Hepatocyte (in vitro differentiated cells): ENCODE measurements around the gene PDRG1. TPM values are rescaled to one million over a fixed set of nuclear protein-coding genes. Genes with fewer than 3 reads are reported as not detected.

Experiments used
- DNase-seq: peaks from one replicate; pipeline ENCODE4 v3.0.0-alpha.2; 2016; ENCODE audit warnings: low spot score
- H2AFZ ChIP-seq: fragments of 200-600 bp; sonication (generic); 2 replicates; pipeline ENCODE4 v1.6.0; 2016; ENCODE audit warnings: antibody characterized with exemption, mild to moderate bottlenecking
- H3K27ac ChIP-seq: fragments of 200-600 bp; sonication (generic); 2 replicates; pipeline ENCODE4 v1.5.1; 2016; ENCODE audit warnings: mild to moderate bottlenecking
- H3K27me3 ChIP-seq: fragments of 200-600 bp; sonication (generic); 2 replicates; pipeline ENCODE4 v1.6.1; 2016
- H3K36me3 ChIP-seq: fragments of 200-600 bp; sonication (generic); replicated peaks from 2 replicates; pipeline ENCODE4 v1.5.1; 2016; ENCODE audit warnings: low read depth; ENCODE audit not compliant: insufficient read depth
- H3K4me1 ChIP-seq: fragments of 200-600 bp; sonication (generic); 2 replicates; pipeline ENCODE4 v1.5.1; 2016; ENCODE audit warnings: mild to moderate bottlenecking, moderate library complexity; ENCODE audit not compliant: insufficient read depth
- H3K4me2 ChIP-seq: fragments of 200-600 bp; sonication (generic); 2 replicates; pipeline ENCODE4 v1.6.0; 2016
- H3K4me3 ChIP-seq: fragments of 200-600 bp; sonication (generic); 2 replicates; pipeline ENCODE4 v1.5.1; 2016; ENCODE audit warnings: mild to moderate bottlenecking
- H3K79me2 ChIP-seq: fragments of 200-600 bp; sonication (generic); 2 replicates; pipeline ENCODE4 v1.6.0; 2017; ENCODE audit warnings: mild to moderate bottlenecking
- H3K9me2 ChIP-seq: fragments of 200-600 bp; sonication (generic); replicated peaks from 2 replicates; pipeline ENCODE4 v1.6.0; 2017; ENCODE audit warnings: mild to moderate bottlenecking; ENCODE audit not compliant: insufficient read depth
- H3K9me3 ChIP-seq: fragments of 200-600 bp; sonication (generic); 2 replicates; pipeline ENCODE4 v1.5.1; 2016; ENCODE audit warnings: low read depth, mild to moderate bottlenecking
- H4K20me1 ChIP-seq: fragments of 200-600 bp; sonication (generic); 2 replicates; pipeline ENCODE4 v1.6.0; 2016; ENCODE audit warnings: mild to moderate bottlenecking; ENCODE audit not compliant: insufficient read depth, poor library complexity, severe bottlenecking
- CTCF ChIP-seq: fragments of 200-600 bp; sonication (generic); IDR thresholded peaks from 2 replicates; pipeline ENCODE4 v1.5.1; 2016; ENCODE audit warnings: antibody characterized with exemption, mild to moderate bottlenecking; ENCODE audit not compliant: poor library complexity
- EZH2 ChIP-seq: fragments of 200-600 bp; sonication (generic); IDR thresholded peaks from 2 replicates; pipeline ENCODE4 v1.6.1; 2016; ENCODE audit warnings: antibody characterized with exemption, mild to moderate bottlenecking, borderline replicate concordance
- EZH2phosphoT487 ChIP-seq: fragments of 200-600 bp; sonication (generic); IDR thresholded peaks from one replicate; pipeline ENCODE4 v1.6.1; 2018; ENCODE audit warnings: antibody characterized with exemption, mild to moderate bottlenecking, low read depth, moderate library complexity; ENCODE audit not compliant: unreplicated experiment, severe bottlenecking
- WGBS: methylation state at CpG from one replicate; pipeline ENCODE4 v1.1.6; 2016; ENCODE audit warnings: low lambda C conversion rate; ENCODE audit errors: missing lambda C conversion rate; 5-methylcytosine and 5-hydroxymethylcytosine counted together
- polyA plus RNA-seq: library from polyadenylated mRNA; unstranded; fragments of >200 nt; fragmentation: Nextera tagmentation; extraction: Ambion mirVana; gene quantifications from 2 replicates; pipeline ENCODE4 v1.2.1, GENCODE V29; 2016
- total RNA-seq: library from RNA; depleted of rRNA; stranded (reverse); fragments of >200 nt; gene quantifications from 2 replicates; pipeline ENCODE4 v1.2.3, GENCODE V29; 2014

PDRG1 gene
- total and polyA plus RNA-seq, 2 experiments from 2014 or later = 9.1 to 25.4 TPM

- WGBS = 72% methylated on average over 2 of the region's 2 CpGs
- no peaks in the 10 kb centered on the region for H3K36me3 ChIP-seq
- H3K9me2 ChIP-seq = no peaks in the 10 kb centered on the region
- no peaks in the 10 kb centered on the region for H3K4me1 ChIP-seq
- H3K9me3 ChIP-seq = no peaks in the 10 kb centered on the region
- no peak overlapping the region for H3K27ac ChIP-seq
- H3K27me3 ChIP-seq = peaks cover 51% of the 10 kb centered on the region
- DNase-seq = no peak
- no peaks in the 10 kb centered on the region for H3K79me2 ChIP-seq
- no peak for TF ChIP-seq EZH2phosphoT487
- TF ChIP-seq CTCF = no peak
- TF ChIP-seq EZH2 = no peak
- no peak overlapping the region for H3K4me3 ChIP-seq
- H4K20me1 ChIP-seq = no peaks in the 10 kb centered on the region
- no peak overlapping the region for H3K4me2 ChIP-seq
- H2AFZ ChIP-seq = no peak overlapping the region
Measured at GRCh38 chr20:31992086-31992485, 40.2 kb upstream of the PDRG1 start.

- Histone ChIP-seq H3K4me1 (no peaks in the 10 kb centered on the region), H2AFZ (no peak overlapping the region), H3K4me3 (no peak overlapping the region), H3K36me3 (no peaks in the 10 kb centered on the region), H3K79me2 (no peaks in the 10 kb centered on the region), H3K27ac (no peak overlapping the region), H4K20me1 (no peaks in the 10 kb centered on the region), H3K27me3 (peaks cover 48% of the 10 kb centered on the region), H3K9me2 (no peaks in the 10 kb centered on the region), H3K9me3 (no peaks in the 10 kb centered on the region), H3K4me2 (no peak overlapping the region)
- 85% methylated on average over 1 of the region's 1 CpG for WGBS
- no peak for DNase-seq
- TF ChIP-seq EZH2 (no peak), CTCF (no peak), EZH2phosphoT487 (no peak)
Measured at GRCh38 chr20:31991339-31991705, 39.5 kb upstream of the PDRG1 start.

- H3K36me3 ChIP-seq = no peaks in the 10 kb centered on the region
- no peak for DNase-seq
- no peaks in the 10 kb centered on the region for H3K9me2 ChIP-seq
- H4K20me1 ChIP-seq = no peaks in the 10 kb centered on the region
- H3K4me3 ChIP-seq = no peak overlapping the region
- H2AFZ ChIP-seq = no peak overlapping the region
- no peaks in the 10 kb centered on the region for H3K4me1 ChIP-seq
- H3K79me2 ChIP-seq = no peaks in the 10 kb centered on the region
- H3K4me2 ChIP-seq = no peak overlapping the region
- H3K9me3 ChIP-seq = no peaks in the 10 kb centered on the region
- no peak overlapping the region for H3K27ac ChIP-seq
- H3K27me3 ChIP-seq = peaks cover 44% of the 10 kb centered on the region
- TF ChIP-seq EZH2phosphoT487 (no peak), CTCF (no peak), EZH2 (no peak)
- WGBS = 82% methylated on average over 6 of the region's 6 CpGs
Measured at GRCh38 chr20:31990641-31991338, 38.9 kb upstream of the PDRG1 start.
